DND-41 (cell line): Measurements from ENCODE around the gene SLC15A1.

Source experiments
- CTCF ChIP-seq: IDR thresholded peaks from 2 replicates; pipeline ENCODE4 v1.5.1; 2012; ENCODE audit warnings: borderline replicate concordance, low read length, moderate library complexity, mild to moderate bottlenecking; ENCODE audit not compliant: poor library complexity, severe bottlenecking; ENCODE audit errors: extremely low read depth
- EZH2 ChIP-seq: IDR thresholded peaks from 3 replicates; pipeline ENCODE4 v1.6.1; 2012; ENCODE audit warnings: borderline replicate concordance, low read depth, mild to moderate bottlenecking, moderate library complexity, low read length, inconsistent platforms; ENCODE audit not compliant: severe bottlenecking

GRCh38 chr13:98668155-98668554 is 84.3 kb downstream of the SLC15A1 start:
- TF ChIP-seq CTCF: no peak
- TF ChIP-seq EZH2: no peak
